GM12878 (cell line): ENCODE results near the gene TMEM208. TPM values are rescaled to one million over a fixed set of nuclear protein-coding genes. Genes with fewer than 3 reads are reported as not detected.

ENCODE experiments used
- ATF7 ChIP-seq: fragments of 450-650 bp; IDR thresholded peaks from 2 replicates; pipeline ENCODE4 v1.6.1; 2016; ENCODE audit warnings: low read depth, mild to moderate bottlenecking
- BRCA1 ChIP-seq: IDR thresholded peaks from 2 replicates; pipeline ENCODE4 v1.6.1; 2011; ENCODE audit warnings: low read depth, low read length, improper control_type of control experiment
- E4F1 ChIP-seq: fragments of 450-650 bp; IDR thresholded peaks from 2 replicates; pipeline ENCODE4 v1.6.1; 2018; ENCODE audit warnings: borderline replicate concordance, mild to moderate bottlenecking; ENCODE audit not compliant: partially characterized antibody
- EED ChIP-seq: sonication (generic); IDR thresholded peaks from 2 replicates; pipeline ENCODE4 v1.6.1; 2016; ENCODE audit warnings: antibody characterized with exemption, low read depth
- HSF1 ChIP-seq: fragments of 150-350 bp; IDR thresholded peaks from 2 replicates; pipeline ENCODE4 v1.6.1; 2014; ENCODE audit warnings: mild to moderate bottlenecking, low read depth, low read length
- IRF3 ChIP-seq: fragments of 450-650 bp; IDR thresholded peaks from 2 replicates; pipeline ENCODE4 v1.6.1; 2014; ENCODE audit warnings: mild to moderate bottlenecking
- MXI1 ChIP-seq: fragments of 150-350 bp; IDR thresholded peaks from 2 replicates; pipeline ENCODE4 v1.6.1; 2011; ENCODE audit warnings: low read depth, mild to moderate bottlenecking, inconsistent platforms, low read length, improper control_type of control experiment
- MYB ChIP-seq: fragments of 150-350 bp; IDR thresholded peaks from 2 replicates; pipeline ENCODE4 v1.6.1; 2014; ENCODE audit warnings: mild to moderate bottlenecking, low read depth, low read length, borderline replicate concordance
- NR2F1 ChIP-seq: fragments of 450-650 bp; conservative IDR thresholded peaks from 2 replicates; pipeline ENCODE4 v1.6.1; 2017; ENCODE audit warnings: mild to moderate bottlenecking
- PRDM15 ChIP-seq: fragments of 450-650 bp; formaldehyde crosslinking; IDR thresholded peaks from 2 replicates; pipeline ENCODE4 v1.4.0; 2020; ENCODE audit warnings: mild to moderate bottlenecking, moderate library complexity
- RAD51 ChIP-seq: fragments of 450-650 bp; IDR thresholded peaks from 2 replicates; pipeline ENCODE4 v1.6.1; 2016; ENCODE audit warnings: moderate library complexity, mild to moderate bottlenecking, inconsistent platforms
- RBBP5 ChIP-seq: fragments of 200-600 bp; sonication (generic); conservative IDR thresholded peaks from 2 replicates; pipeline ENCODE4 v1.6.1; 2016
- RELB ChIP-seq: fragments of 450-650 bp; IDR thresholded peaks from 2 replicates; pipeline ENCODE4 v1.6.1; 2017; ENCODE audit warnings: low read depth, mild to moderate bottlenecking, moderate library complexity
- STAT3 ChIP-seq: IDR thresholded peaks from 2 replicates; pipeline ENCODE4 v1.6.1; 2011; ENCODE audit warnings: low read depth, low read length, improper control_type of control experiment
- TAF1 ChIP-seq: IDR thresholded peaks from 2 replicates; pipeline ENCODE4 v1.6.1; 2011; ENCODE audit warnings: mild to moderate bottlenecking, low read depth, low read length, borderline replicate concordance
- YBX1 ChIP-seq: fragments of 450-650 bp; IDR thresholded peaks from 2 replicates; pipeline ENCODE4 v1.6.1; 2016; ENCODE audit warnings: antibody characterized with exemption
- polyA plus RNA-seq, 11 experiments: library from polyadenylated mRNA; depleted of rRNA in 4 of 11; unstranded in 6 of 11; stranded (reverse) in 5 of 11; fragments of >200 nt; fragmentation: Nextera tagmentation in 4 of 11; fragmentation: Illumina TruSeq in 1 of 11; extraction: Ambion mirVana in 4 of 11; extraction: Trizol in 1 of 11; gene quantifications; 1 replicate in 1 of 11; 2 replicates in 10 of 11; pipeline versions ENCODE4 v1.2.1 to v1.2.3, GENCODE V29; 2011 to 2016; ENCODE audit warnings: inconsistent platforms in 2 of 11, missing spikeins in 2 of 11, low read depth in 1 of 11
- total RNA-seq, 4 experiments: library from RNA; depleted of rRNA in 3 of 4; stranded (reverse); fragments of >200 nt in 3 of 4; fragmentation: Illumina TruSeq in 1 of 4; extraction: Trizol in 1 of 4; gene quantifications; 2 replicates each; pipeline versions ENCODE4 v1.2.1 to v1.2.3, GENCODE V29; 2013 to 2021

TMEM208 gene
- total and polyA plus RNA-seq, 10 of the 15 experiments (the other 5 are each of a cell fraction or from before 2014, with no cell fraction given), result 34.1 to 244 (median 54.1) TPM

GRCh38 chr16:67191995-67192681 lies 34.8 kb upstream of the TMEM208 start, which contains the start of gene E2F4 (continued):
- TF ChIP-seq ATF7 (no peak; the same call in 1 of the 2 replicates), RAD51 (no peak), BRCA1 (no peak), NR2F1 (peak; percentile 60; the same call in 1 of the 2 replicates), MYB (no peak), HSF1 (no peak), TAF1 (peak; percentile 60; the same call in 1 of the 2 replicates), IRF3 (peak; percentile 93), E4F1 (peak; percentile 76), STAT3 (no peak), RELB (peak; percentile 90), MXI1 (peak; percentile 73), PRDM15 (no peak), YBX1 (no peak), RBBP5 (no peak), EED (no peak)
